Breast epithelium (tissue), 4 donors: ENCODE measurements around the gene IFNA14. TPM values are rescaled to one million over a fixed set of nuclear protein-coding genes. Genes with fewer than 3 reads are reported as not detected.
"Not testable (repeated sequence)": the region's sequence is repeated elsewhere in the genome, so short reads cannot be mapped to it uniquely, and the experiment has no call there.

Experiments used
- DNase-seq, 2 donors: peaks; one replicate each; pipeline ENCODE4 v3.0.0-alpha.2; 2019; ENCODE audit warnings: low spot score in 2 of 2
- H3K27ac ChIP-seq, 2 donors: fragments of 200-600 bp; sonication (generic) in 1 of 2; one replicate each; pipeline ENCODE4 v1.5.1; 2016 to 2019; ENCODE audit warnings: mild to moderate bottlenecking in 1 of 2
- H3K27me3 ChIP-seq, 2 donors: fragments of 200-600 bp; sonication (generic) in 1 of 2; one replicate each; pipeline versions ENCODE4 v1.5.1 to v1.6.0; 2017 to 2019; ENCODE audit warnings: control low read depth in 1 of 2, mild to moderate bottlenecking in 1 of 2
- H3K36me3 ChIP-seq: fragments of 200-600 bp; one replicate; pipeline ENCODE4 v1.5.1; 2019
- H3K4me1 ChIP-seq, 2 donors: fragments of 200-600 bp; sonication (generic); one replicate each; pipeline ENCODE4 v1.5.1; 2016 to 2019; ENCODE audit warnings: control low read depth in 1 of 2
- H3K4me3 ChIP-seq, 3 donors: fragments of 200-600 bp; sonication (generic); 1 replicate in 2 of 3; 2 replicates in 1 of 3; pipeline ENCODE4 v1.5.1; 2016 to 2019; ENCODE audit warnings: mild to moderate bottlenecking in 3 of 3, moderate library complexity in 2 of 3
- H3K9me3 ChIP-seq, 2 donors: fragments of 200-600 bp; sonication (generic) in 1 of 2; one replicate each; pipeline ENCODE4 v1.5.1; 2016 to 2019; ENCODE audit warnings: control low read depth in 1 of 2
- CTCF ChIP-seq, 3 donors: fragments of 450-650 bp; IDR thresholded peaks; one replicate each; pipeline ENCODE4 v1.5.1; 2016 to 2017; ENCODE audit warnings: antibody characterized with exemption in 3 of 3, mild to moderate bottlenecking in 3 of 3, moderate library complexity in 3 of 3
- POLR2A ChIP-seq: fragments of 450-650 bp; IDR thresholded peaks from one replicate; pipeline ENCODE4 v1.6.1; 2016; ENCODE audit warnings: antibody characterized with exemption, mild to moderate bottlenecking, moderate library complexity
- POLR2AphosphoS5 ChIP-seq, 3 donors: sonication (generic); formaldehyde crosslinking; IDR thresholded peaks; one replicate each; pipeline ENCODE4 v1.6.1; 2017; ENCODE audit warnings: antibody characterized with exemption in 3 of 3
- intact Hi-C: fragments of 100-400 bp; cut with DNase I; formaldehyde crosslinking; loops from one replicate; pipeline ENCODE4 v1.15.1; 2023; ENCODE audit warnings: low total_unique reads
- total RNA-seq, 3 donors: library from RNA; depleted of rRNA; stranded (reverse); fragments of >200 nt; gene quantifications; one replicate each; pipeline ENCODE4 v1.1.0, GENCODE V29; 2016

IFNA14 gene
- total RNA-seq, 3 donors from 2014 or later: not detected

GRCh38 chr9:21252721-21253547 is 13.1 kb upstream of the IFNA14 start:
- H3K4me3 ChIP-seq: no peak overlapping the region
- no peak overlapping the region for H3K27ac ChIP-seq
- no peak for TF ChIP-seq POLR2A
- peak; percentile 50 to 62 (median 52) for TF ChIP-seq CTCF (IDR thresholded peaks at IDR 0.05)
- TF ChIP-seq POLR2AphosphoS5 (IDR thresholded peaks at IDR 0.05): no peak
- intact Hi-C loops: loop anchor here (10.0 kb wide), 1 partner anchor 838 kb away; no protein-coding TSS in a partner anchor
- H3K4me1 ChIP-seq: no peaks in the 10 kb centered on the region
- no peaks in the 10 kb centered on the region for H3K36me3 ChIP-seq
- DNase-seq: no peak
- no peaks in the 10 kb centered on the region for H3K9me3 ChIP-seq
- no peaks in the 10 kb centered on the region for H3K27me3 ChIP-seq

GRCh38 chr9:21251638-21252037 is 11.8 kb upstream of the IFNA14 start:
- intact Hi-C loops: loop anchor here (10.0 kb wide), 1 partner anchor 837 kb away; no protein-coding TSS in a partner anchor

GRCh38 chr9:21251190-21251589 is 11.4 kb upstream of the IFNA14 start:
- intact Hi-C loops: loop anchor here (10.0 kb wide), 1 partner anchor 836 kb away; no protein-coding TSS in a partner anchor
- no peak for TF ChIP-seq POLR2A
- no peak for TF ChIP-seq CTCF (IDR thresholded peaks at IDR 0.05)
- TF ChIP-seq POLR2AphosphoS5 (IDR thresholded peaks at IDR 0.05): no peak
- no peaks in the 10 kb centered on the region for H3K4me1 ChIP-seq
- H3K36me3 ChIP-seq: no peaks in the 10 kb centered on the region
- H3K27ac ChIP-seq: no peak overlapping the region
- no peaks in the 10 kb centered on the region for H3K9me3 ChIP-seq
- H3K4me3 ChIP-seq: no peak overlapping the region
- H3K27me3 ChIP-seq: no peaks in the 10 kb centered on the region
- no peak for DNase-seq

More at GRCh38 chr9:21251638-21252037, 11.8 kb upstream of the IFNA14 start:
- Histone ChIP-seq H3K9me3 (no peaks in the 10 kb centered on the region), H3K27me3 (no peaks in the 10 kb centered on the region), H3K4me3 (no peak overlapping the region), H3K27ac (no peak overlapping the region), H3K4me1 (no peaks in the 10 kb centered on the region), H3K36me3 (no peaks in the 10 kb centered on the region)
- no peak for DNase-seq
- TF ChIP-seq POLR2AphosphoS5 (IDR thresholded peaks at IDR 0.05): no peak
- TF ChIP-seq CTCF (IDR thresholded peaks at IDR 0.05): no peak
- TF ChIP-seq POLR2A: no peak

- H3K9me3 ChIP-seq: no peaks in the 10 kb centered on the region
- no peaks in the 10 kb centered on the region for H3K36me3 ChIP-seq
- no peak for TF ChIP-seq POLR2AphosphoS5 (IDR thresholded peaks at IDR 0.05)
- TF ChIP-seq CTCF (IDR thresholded peaks at IDR 0.05): no peak
- no peak for TF ChIP-seq POLR2A
- H3K4me3 ChIP-seq: no peak overlapping the region
- intact Hi-C loops: no loop called here
- no peak for DNase-seq
- H3K27ac ChIP-seq: no peak overlapping the region
- H3K4me1 ChIP-seq: no peaks in the 10 kb centered on the region
- H3K27me3 ChIP-seq: no peaks in the 10 kb centered on the region
Measured at GRCh38 chr9:21244836-21245235, 5.0 kb upstream of the IFNA14 start.

GRCh38 chr9:21236360-21236714 is 3.5 kb downstream of the IFNA14 start:
- H3K27me3 ChIP-seq, DNase-seq, H3K9me3 ChIP-seq, H3K4me1 ChIP-seq, H3K4me3 ChIP-seq, intact Hi-C loops, H3K27ac ChIP-seq, H3K36me3 ChIP-seq: not testable (repeated sequence)
